ENCODE measurements around the gene LPP.

LPP gene

DNA sequence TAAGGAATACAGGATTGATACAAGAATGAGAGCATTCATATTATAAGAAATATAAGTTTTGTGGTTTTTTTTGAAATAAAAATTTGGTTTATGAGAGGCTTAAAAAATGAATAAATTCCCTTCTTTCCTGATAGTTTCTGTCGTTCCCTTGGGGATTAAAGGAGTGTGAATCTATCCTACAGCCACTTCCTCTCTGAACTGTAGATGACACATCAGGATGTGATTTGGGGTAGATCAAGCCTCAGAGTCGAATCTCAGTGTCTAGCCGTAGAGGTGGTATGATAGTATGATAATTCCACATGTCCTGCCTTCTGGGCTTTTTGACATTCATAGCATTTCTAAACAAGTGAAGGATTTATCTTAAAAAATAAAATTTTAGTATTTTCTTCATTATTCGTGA is 343.1 kb downstream of the LPP start:
- DNase-seq = no peak

DNA sequence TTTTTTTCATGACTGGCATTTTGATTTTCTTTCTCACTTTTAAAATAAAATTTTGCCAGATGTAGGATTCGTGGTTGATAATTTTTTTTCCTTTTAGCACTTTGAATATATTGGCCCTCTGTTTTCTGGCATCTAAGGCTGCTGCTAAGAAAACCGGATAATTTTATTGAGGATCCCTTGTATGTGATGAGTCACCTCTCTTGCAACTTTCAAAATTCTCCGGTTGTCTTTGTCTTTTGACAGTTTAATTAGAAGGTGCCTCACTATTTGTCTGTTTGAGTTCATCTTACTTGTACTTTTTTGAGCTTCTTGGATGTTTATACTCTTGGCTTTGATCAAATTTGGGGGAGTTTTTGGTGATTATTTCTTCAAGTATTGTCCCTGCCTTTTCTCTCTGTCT is 349.7 kb downstream of the LPP start:
- no peak for DNase-seq

- DNase-seq = no peak
These were observed 351.2 kb downstream of the LPP start for GRCh38 chr3:188505151-188505550.

GRCh38 chr3:188505911-188506310 is 352.0 kb downstream of the LPP start:
- no peak for DNase-seq

DNA sequence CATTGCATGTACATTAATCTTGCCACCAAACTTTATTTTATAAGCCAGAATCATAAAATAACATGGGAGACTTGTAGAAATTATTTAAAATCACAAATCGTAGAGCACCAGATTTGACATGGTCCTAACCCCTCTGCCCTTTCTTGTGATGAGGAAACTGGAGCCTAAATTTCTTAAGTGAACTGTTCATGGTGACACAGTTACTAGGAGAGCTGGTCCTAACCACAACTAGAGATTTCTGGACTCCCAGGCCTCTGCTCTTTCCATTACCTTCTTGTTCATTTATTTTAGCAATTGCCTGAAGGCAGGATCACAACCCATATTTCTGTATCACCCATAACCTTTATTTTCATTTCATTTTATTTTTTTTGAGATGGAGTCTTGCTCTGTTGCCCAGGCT is 352.5 kb downstream of the LPP start:
- no peak for DNase-seq

DNA sequence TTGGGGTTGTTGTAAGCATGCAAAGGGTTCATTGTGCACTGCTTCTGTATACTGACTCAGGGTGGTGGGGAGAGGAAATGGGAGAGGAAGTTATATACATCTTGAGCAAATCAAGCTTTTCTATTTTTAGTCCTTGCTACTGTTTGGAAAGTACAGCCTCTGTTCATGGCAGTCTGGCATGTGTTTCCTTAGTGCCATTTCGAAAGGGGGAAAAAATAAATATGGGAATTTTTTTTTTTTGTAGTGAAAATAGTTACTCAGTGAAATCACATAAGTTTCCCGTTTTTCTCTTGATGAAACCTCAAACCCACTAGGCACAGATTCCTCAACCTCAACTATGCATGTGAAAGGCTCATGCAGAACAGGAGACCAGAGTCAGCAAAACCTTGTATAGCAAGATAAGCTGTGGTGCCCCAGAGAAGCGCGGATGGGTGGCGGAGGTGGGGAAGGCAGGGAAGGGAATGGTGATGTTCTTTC is 353.3 kb downstream of the LPP start:
- DNase-seq = no peak

GRCh38 chr3:188508454-188508853 is 354.5 kb downstream of the LPP start:
- no peak for DNase-seq

- no peak for DNase-seq
These were observed 355.4 kb downstream of the LPP start for GRCh38 chr3:188509316-188509715.

- DNase-seq = no peak
These were observed 356.4 kb downstream of the LPP start for GRCh38 chr3:188510366-188510765.

GRCh38 chr3:188513662-188514328 is 359.8 kb downstream of the LPP start:
- no peak for DNase-seq

GRCh38 chr3:188516515-188516914 is 362.6 kb downstream of the LPP start:
- no peak for DNase-seq

DNA sequence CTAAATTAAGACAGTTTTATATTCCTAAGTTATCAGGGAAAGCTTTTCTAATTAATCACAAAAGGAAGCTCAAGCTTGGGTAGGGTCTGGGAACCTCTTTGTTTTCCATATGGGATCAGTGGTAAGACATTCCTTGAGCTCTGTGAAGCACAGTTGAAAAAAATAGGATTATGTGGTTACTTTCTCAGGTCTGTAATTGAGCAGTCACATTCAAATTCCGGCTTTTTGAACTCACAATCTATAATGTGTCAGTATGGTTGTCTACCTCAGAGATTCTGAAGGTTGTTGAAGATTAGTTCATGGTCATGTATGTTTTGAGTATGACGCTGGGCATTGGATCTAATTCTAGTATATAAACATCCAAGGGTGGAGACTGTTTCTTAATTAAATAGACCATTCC is 364.5 kb downstream of the LPP start:
- no peak for DNase-seq

- no peak for DNase-seq
These were observed 365.0 kb downstream of the LPP start for GRCh38 chr3:188518835-188519452.

GRCh38 chr3:188520466-188520865 is 366.5 kb downstream of the LPP start:
- DNase-seq = no peak

DNA sequence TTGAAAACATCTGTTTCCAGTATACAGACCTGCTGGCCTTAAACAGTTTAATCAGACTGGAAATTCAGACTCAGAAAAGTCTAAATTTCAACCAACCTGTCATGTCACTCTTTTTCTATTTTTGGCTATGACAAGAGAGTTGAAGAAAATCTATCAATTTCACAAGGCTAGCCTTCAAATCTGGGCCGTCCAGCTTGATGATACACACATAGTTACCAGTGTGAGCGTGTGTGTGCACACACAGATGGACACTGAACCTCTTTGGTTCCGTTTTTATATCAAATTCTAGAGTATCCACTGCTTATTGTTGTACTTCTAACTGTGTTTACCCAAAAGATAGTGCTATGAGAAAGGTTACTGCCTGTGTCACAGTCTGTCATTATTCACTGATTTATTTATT is 368.2 kb downstream of the LPP start:
- DNase-seq = no peak

- no peak for DNase-seq
These were observed 369.3 kb downstream of the LPP start for GRCh38 chr3:188523291-188523690.

- DNase-seq = no peak
These were observed 370.1 kb downstream of the LPP start for GRCh38 chr3:188524052-188524451.

GRCh38 chr3:188526057-188526456 is 372.1 kb downstream of the LPP start:
- DNase-seq = no peak

DNA sequence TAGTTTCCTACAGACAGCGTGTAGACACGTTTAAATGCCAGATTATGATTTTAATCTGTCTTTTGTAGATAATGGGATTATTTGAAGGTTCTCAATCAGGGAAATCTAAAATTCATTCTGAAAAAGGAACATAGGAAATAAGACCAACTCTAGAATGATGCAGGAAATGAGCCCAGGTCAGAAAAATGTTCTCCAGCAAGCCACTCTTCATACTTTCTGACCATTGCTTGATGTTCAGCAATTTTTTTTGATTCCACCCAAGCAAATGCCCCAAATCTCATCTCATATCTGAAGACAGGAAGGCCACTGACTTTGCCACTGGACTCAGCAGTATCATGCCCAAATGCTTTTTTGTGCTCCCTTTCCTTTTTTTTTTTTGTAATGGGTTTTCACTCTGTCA is 373.4 kb downstream of the LPP start:
- no peak for DNase-seq

DNA sequence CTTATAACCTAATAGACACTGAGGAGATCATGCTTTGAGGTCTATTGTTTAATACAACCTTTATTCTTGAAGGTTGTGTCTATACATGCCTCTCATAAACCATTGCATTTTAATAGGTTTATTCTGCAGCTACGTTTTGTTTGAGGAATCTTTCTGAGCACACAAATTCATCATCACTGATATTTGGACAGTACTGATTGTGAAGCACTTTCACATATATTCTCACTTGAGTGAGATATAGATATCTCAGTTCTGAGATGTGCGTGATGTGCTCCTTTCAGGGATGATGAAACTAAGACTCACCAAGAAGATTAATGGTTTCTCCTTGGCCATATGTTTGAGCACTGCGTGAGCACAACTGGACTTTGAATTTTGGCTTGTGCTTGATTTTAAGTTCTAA is 374.4 kb downstream of the LPP start:
- no peak for DNase-seq

DNA sequence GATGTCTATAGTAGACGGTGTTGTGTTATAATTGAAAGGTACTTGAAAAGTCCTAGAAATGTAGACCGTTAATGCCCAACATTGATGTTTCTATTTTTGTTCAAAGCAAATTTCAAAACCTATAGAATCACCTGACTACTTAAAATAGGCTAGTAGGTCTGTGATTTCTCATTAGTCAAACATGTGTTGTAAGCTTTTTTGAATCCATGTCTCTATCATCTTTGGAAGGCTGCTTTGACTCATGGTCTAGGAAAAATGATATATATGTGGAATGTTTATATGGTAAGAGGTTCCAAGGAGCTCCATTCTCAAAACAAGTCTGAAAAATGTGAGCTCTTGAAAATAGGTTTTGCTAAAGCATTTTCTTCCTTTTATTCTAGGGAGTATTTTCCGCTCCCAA is 375.3 kb downstream of the LPP start:
- no peak for DNase-seq

DNA sequence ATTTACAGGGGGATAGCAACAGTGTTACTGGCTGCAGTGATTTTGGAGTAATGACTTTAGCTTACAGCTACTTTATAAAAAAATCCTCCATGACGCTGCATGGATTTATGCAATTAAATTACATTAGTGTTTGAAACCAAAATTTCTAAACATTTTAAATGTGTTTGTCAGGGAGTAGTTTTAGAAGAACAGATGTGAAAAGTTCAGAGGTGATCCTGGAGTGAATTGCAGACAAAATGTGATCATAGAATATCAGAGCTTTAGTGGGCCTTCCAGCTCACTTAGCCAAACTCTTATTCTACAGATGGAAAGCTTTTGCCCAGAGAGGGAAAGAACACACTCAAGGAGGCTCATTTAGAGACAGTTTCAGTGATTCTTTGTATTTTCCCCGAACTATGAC is 376.3 kb downstream of the LPP start:
- no peak for DNase-seq

DNA sequence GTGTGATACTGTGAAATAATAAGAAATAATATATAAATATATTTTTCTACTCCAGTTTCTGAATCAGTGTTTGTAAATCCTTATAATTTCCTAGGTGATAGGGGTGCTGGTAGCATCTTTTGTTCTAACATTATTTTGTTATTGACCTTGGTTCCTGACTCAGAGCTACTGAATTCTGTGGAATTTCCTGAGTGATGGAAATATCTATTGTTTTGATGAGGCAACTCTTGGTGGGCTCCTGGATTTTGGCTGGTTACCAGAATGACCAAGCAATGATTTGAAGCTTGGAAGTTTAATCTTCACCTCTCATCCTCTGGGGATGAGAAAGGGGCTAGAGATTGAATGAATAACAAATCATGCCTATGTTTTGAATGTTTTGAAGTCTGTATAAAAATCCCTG is 377.3 kb downstream of the LPP start:
- no peak for DNase-seq

DNA sequence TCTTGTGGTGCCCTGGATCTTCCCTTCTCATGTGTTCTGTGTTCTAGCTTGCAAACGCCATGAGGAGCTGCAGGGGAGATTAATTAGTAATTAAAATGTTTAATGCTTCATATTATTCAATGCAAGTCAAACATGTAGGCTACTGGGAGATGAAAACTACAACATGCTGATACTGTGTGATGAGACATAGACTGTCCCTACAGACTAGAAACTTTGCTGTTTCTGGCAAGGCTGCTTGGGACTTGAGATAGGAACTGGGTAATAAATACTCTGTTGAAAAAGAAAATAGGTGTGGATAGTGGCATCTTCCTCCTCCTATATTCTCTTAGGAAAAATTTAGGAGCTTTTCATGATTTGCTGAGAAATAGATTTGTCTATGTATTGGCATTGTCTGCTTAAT is 379.2 kb downstream of the LPP start:
- no peak for DNase-seq

All from NCI-H748 treated with DMSO at 0.1 percent for 48 hours (cell line).